ENCODE data around the gene ZFYVE16.

- TF ChIP-seq POLR2AphosphoS5 (IDR thresholded peaks at IDR 0.05), result no peak
- no peak for TF ChIP-seq CTCF (IDR thresholded peaks at IDR 0.05)
- no peak for TF ChIP-seq EP300 (IDR thresholded peaks at IDR 0.05)
Measured at GRCh38 chr5:80483636-80484232, 75.9 kb downstream of the ZFYVE16 start.
